ENCODE data around the gene FIGN.

The FIGN gene, protein sequence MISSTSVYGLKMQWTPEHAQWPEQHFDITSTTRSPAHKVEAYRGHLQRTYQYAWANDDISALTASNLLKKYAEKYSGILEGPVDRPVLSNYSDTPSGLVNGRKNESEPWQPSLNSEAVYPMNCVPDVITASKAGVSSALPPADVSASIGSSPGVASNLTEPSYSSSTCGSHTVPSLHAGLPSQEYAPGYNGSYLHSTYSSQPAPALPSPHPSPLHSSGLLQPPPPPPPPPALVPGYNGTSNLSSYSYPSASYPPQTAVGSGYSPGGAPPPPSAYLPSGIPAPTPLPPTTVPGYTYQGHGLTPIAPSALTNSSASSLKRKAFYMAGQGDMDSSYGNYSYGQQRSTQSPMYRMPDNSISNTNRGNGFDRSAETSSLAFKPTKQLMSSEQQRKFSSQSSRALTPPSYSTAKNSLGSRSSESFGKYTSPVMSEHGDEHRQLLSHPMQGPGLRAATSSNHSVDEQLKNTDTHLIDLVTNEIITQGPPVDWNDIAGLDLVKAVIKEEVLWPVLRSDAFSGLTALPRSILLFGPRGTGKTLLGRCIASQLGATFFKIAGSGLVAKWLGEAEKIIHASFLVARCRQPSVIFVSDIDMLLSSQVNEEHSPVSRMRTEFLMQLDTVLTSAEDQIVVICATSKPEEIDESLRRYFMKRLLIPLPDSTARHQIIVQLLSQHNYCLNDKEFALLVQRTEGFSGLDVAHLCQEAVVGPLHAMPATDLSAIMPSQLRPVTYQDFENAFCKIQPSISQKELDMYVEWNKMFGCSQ

DNA sequence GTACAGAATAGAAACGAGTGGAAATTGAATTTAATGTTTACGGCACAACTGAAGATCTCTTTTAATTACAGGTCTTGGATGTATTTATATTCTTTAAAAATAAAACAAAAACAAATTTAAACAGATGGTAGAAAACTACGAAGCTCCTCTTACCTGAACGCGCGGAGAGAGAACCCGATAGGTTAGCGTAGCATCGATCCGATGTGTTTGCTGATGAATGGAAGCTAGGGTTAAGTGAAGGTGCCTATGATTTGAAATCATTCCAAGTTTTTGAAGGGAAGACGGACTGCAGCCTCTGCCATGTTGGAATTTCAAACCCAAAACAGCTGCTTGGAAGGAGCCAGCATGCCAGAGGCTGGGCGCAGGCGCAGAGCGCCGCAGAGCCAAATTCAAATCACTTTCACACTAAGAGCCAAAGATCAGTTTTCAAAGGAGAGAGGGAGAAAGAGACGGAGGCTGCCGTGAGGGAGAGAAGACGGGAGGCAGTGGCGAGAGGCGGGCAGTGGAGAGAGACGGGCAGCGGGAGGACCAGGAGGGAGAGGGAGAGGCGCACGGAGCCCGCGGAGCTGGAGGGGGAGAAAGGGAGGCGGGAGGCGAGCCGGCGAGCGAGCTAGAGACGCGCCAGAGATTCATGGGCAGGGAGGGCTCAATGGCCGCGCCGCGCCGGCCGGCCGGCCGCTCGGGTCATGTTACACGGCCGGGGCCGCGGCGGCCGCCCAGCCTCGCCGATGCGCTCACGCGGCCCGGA lies at the start of gene FIGN:
FIGN (minus strand) TSS at position 324 of the 748 bp plus-strand sequence. CDS start 1,081 bp downstream, outside the sequence.
- DNase-seq = no peak

- no peak for DNase-seq
Measured at GRCh38 chr2:163785162-163785561, 49.4 kb upstream of the FIGN start.

- no peak for DNase-seq
Measured at GRCh38 chr2:163779970-163780597, 44.3 kb upstream of the FIGN start.

- DNase-seq = no peak
Measured at GRCh38 chr2:163778045-163778781, 42.4 kb upstream of the FIGN start.

DNA sequence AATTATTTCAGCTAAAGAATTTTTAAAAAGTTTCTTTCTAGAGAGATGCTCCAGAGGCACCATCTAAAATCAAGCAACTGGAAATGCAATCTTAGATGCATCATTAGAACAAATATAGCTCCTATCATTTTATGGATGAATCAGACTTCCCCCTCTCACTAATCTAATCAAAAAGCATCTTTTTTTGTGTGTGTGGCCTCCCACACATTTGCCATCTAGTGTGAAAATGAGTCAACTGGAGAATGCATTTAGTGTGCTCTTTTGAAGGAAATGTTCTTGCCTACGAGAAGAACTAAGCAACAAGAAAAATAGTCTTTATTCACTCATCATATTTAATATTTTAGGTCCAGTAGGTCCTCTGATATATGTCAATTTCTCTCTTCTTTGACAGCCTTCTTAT lies 39.5 kb upstream of the FIGN start:
- DNase-seq = no peak

GRCh38 chr2:163774862-163775261 lies 39.1 kb upstream of the FIGN start:
- DNase-seq = no peak

DNA sequence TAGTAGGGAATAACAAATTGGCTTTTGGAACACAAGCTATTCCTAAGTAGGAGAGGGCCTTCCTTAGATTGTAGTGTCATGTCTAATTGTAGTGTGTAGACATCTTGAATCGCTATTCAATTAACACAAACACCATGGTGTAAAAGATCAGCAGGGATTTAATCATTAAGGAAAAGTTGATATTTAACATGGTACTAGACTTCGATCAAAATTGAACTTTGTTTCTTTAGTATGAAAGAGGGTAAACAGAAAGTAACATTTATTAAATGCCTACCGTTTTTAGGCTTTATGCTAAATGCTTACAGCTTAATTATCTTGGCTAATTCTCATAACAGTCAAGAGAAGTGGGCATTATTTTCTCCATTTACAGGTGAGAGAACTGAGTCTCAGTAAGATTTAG lies 37.5 kb upstream of the FIGN start:
- no peak for DNase-seq

DNA sequence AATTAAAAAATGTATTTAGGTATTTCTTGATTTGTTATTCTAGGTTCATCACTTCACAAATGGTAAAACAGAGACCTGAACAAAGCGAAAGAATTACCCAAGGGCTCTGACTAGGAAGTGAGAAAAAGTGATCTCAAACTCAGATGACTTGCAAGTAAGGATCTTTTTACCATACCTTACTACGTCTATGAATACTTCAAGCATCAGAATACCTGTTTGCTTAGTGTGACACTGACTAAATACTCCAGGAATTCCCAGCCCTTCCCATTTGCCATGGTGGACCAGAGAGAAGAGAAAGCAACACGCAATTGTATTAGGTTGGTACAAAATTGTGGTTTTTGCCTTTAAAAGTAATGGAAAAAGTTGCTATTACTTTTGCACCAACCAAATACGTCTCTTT lies 35.8 kb upstream of the FIGN start:
- no peak for DNase-seq

GRCh38 chr2:163768881-163769695 lies 33.3 kb upstream of the FIGN start:
- DNase-seq = no peak

- no peak for DNase-seq
Measured at GRCh38 chr2:163767097-163767496, 31.3 kb upstream of the FIGN start.

GRCh38 chr2:163764566-163764965 lies 28.8 kb upstream of the FIGN start:
- no peak for DNase-seq

- no peak for DNase-seq
Measured at GRCh38 chr2:163759013-163759412, 23.2 kb upstream of the FIGN start.

GRCh38 chr2:163757814-163758213 lies 22.0 kb upstream of the FIGN start:
- DNase-seq = no peak

DNA sequence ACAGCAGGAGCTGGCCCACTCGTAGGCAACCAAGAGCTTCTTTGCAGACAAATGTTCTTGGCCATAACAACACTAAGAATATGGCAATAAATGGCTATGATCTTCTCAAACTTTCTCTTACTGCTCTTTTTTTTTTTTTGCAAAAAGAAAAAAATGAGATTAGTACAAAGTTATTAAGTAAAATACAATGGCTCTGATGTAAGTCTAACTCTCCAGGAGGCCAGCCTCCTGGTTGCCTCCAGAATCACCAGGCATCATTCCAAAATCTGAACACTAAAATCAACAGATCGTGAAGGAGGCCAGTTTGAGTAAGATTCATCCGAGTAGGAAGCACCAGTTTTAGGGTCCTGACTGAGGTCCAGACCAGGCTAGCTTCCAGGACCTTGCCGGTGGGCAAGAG lies 20.8 kb upstream of the FIGN start:
- no peak for DNase-seq

DNA sequence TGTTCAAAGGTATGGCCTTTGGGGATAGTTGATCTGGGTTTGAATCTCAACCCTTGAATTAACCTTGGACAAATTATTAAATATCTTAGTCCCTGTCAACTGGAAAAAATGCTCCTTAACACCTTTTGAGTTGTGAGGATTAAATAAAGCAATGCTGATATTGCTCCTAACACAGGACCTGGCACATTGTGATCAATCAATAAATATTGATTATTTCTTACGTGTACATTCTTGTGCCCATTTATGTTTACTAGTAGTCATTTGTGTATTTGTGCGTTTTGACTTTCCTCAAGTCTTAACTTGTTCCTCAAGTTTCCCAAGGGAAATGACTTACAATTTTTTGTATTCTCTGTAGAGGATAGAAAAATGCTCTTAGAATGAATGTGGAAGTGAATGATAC lies 19.6 kb upstream of the FIGN start:
- no peak for DNase-seq

GRCh38 chr2:163753726-163754125 lies 17.9 kb upstream of the FIGN start:
- no peak for DNase-seq

DNA sequence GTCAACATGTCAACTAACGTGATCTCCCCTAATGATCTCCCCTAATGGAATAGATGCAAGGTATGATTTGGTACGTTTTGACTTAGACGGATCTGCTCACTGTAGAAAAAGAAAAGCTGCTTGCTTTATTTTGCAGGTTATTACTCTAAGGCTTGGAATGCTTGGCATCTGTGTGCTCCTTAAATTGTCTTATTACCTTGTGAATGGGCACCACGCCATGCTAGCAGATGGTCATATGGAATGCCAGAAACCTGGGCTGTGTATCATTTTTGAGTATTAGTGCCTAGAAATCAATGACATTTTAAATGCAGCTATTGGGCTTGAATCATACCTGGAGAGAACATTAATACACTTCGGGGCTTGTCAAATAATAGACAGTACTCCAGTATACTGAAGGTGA lies 16.5 kb upstream of the FIGN start:
- DNase-seq = no peak

GRCh38 chr2:163751696-163752095 lies 15.9 kb upstream of the FIGN start:
- DNase-seq = no peak

DNA sequence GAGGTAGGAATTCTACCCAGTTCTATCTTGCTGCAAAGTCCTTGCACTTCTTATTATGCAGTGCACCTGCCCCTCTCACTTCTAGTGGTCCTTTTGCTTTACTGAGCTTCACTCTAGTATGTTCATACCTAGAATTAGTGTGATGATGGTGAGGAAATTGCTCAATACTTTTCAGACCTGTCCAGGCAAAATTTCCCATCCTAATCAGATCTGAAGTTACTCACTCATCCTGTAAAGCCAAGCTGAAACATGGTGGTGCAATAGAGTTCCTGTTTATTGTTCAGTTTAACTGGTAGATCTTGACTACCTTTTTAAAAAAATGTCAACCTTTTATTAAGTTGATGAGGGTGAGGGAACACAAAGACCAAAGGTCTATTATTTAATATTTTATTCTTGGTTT lies 12.6 kb upstream of the FIGN start:
- DNase-seq = no peak

- DNase-seq = no peak
Measured at GRCh38 chr2:163741435-163741834, 5.6 kb upstream of the FIGN start.

- no peak for DNase-seq
Measured at GRCh38 chr2:163737563-163737962, 1.8 kb upstream of the FIGN start.

- no peak for DNase-seq
Measured at GRCh38 chr2:163737190-163737439, 1.3 kb upstream of the FIGN start.

Measured in bone marrow (tissue), 2 donors.